K562 (cell line): ENCODE results near the gene ARF5. TPM values are rescaled to one million over a fixed set of nuclear protein-coding genes. Genes with fewer than 3 reads are reported as not detected.
A peak's percentile ranks its signal among the peaks of the same experiment; 100 is the strongest.

ENCODE experiments used
- ATAC-seq: fragments of 200-7000 bp; cut with Tn5 transposase; 3 replicates; pipeline ENCODE4 v1.9.1; 2020; ENCODE audit warnings: moderate library complexity
- BruUV-seq: library from RNA; stranded (reverse); fragments of 400-500 nt; replicated peaks from 2 replicates; lab custom pipeline; 2021; lab: Mats Ljungman, UMichigan
- CTCF ChIA-PET: fragments of 300-600 bp; formaldehyde crosslinking; extraction: SDS; loops from one replicate; lab custom pipeline; 2021; ENCODE audit warnings: low intra/inter-chr PET ratio; lab: Yijun Ruan, JAX
- POLR2A ChIA-PET: fragments of 300-600, 350-650 bp; sonication (Branson Sonifier 250); formaldehyde crosslinking; extraction: SDS; loops from one replicate; lab custom pipeline; 2021; ENCODE audit warnings: antibody characterized with exemption, inconsistent platforms; lab: Yijun Ruan, JAX
- DNase-seq, 4 experiments: peaks; one replicate each; pipeline versions ENCODE4 v3.0.0 to v3.0.0-alpha.2; 2011 to 2018; ENCODE audit warnings: low spot score in 3 of 4, mixed read lengths in 3 of 4; ENCODE audit errors: extremely low read depth in 1 of 4
- FAIRE-seq: peaks from 2 replicates; lab custom pipeline; 2011; peaks lifted over from hg19 to GRCh38; lab: Jason Lieb, UNC
- H2AFZ ChIP-seq: 2 replicates; pipeline ENCODE4 v1.6.0; 2011; ENCODE audit warnings: low read depth, low read length, control low read depth, inconsistent platforms
- H3K27ac ChIP-seq: fragments of 200-600 bp; 3 replicates; pipeline ENCODE4 v1.8.0; 2011; ENCODE audit warnings: low read depth, mild to moderate bottlenecking, control low read depth, inconsistent platforms, low read length, moderate library complexity, mixed read lengths; ENCODE audit errors: extremely low read depth
- H3K27me3 ChIP-seq, 2 experiments: fragments of 300-600 bp in 1 of 2; 2 replicates in 1 of 2; 3 replicates in 1 of 2; pipeline versions ENCODE4 v1.6.0 to v1.8.0; 2011; ENCODE audit warnings: inconsistent platforms in 2 of 2, low read length in 2 of 2, mild to moderate bottlenecking in 1 of 2, mixed read lengths in 1 of 2, moderate library complexity in 1 of 2; ENCODE audit not compliant: control insufficient read depth in 2 of 2, insufficient read depth in 2 of 2
- H3K36me3 ChIP-seq: fragments of 300-600 bp; 3 replicates; pipeline ENCODE4 v1.8.0; 2011; ENCODE audit warnings: mild to moderate bottlenecking, low read length, inconsistent platforms; ENCODE audit not compliant: control insufficient read depth, insufficient read depth
- H3K4me1 ChIP-seq, 2 experiments: fragments of 200-600 bp in 1 of 2; replicated peaks in 1 of 2; 2 replicates in 1 of 2; 3 replicates in 1 of 2; pipeline versions ENCODE4 v1.5.1 to v1.8.0; 2011; ENCODE audit warnings: inconsistent platforms in 2 of 2, low read length in 2 of 2, mild to moderate bottlenecking in 1 of 2, mixed read lengths in 1 of 2, moderate library complexity in 1 of 2; ENCODE audit not compliant: control insufficient read depth in 2 of 2, insufficient read depth in 2 of 2
- H3K4me2 ChIP-seq: 2 replicates; pipeline ENCODE4 v1.6.1; 2011; ENCODE audit warnings: low read length, control low read depth, inconsistent platforms, mixed read lengths; ENCODE audit not compliant: insufficient read depth
- H3K4me3 ChIP-seq: fragments of 200-600 bp; sonication (generic), shearing (Covaris generic); 2 replicates; pipeline ENCODE4 v1.5.1; 2016; ENCODE audit warnings: control low read depth, inconsistent platforms
- H3K79me2 ChIP-seq: fragments of 200-600 bp; 3 replicates; pipeline ENCODE4 v1.8.0; 2011; ENCODE audit warnings: low read length, inconsistent platforms; ENCODE audit not compliant: control insufficient read depth, insufficient read depth
- H3K9ac ChIP-seq, 2 experiments: 2 replicates each; pipeline versions ENCODE4 v1.6.0 to v1.6.1; 2011; ENCODE audit warnings: low read depth in 2 of 2, low read length in 2 of 2, control low read depth in 1 of 2, inconsistent platforms in 1 of 2, mild to moderate bottlenecking in 1 of 2, mixed read lengths in 1 of 2; ENCODE audit not compliant: insufficient read depth in 1 of 2
- H3K9me1 ChIP-seq: one replicate; pipeline ENCODE4 v1.6.0; 2011; ENCODE audit warnings: inconsistent platforms, mild to moderate bottlenecking, low read length, moderate library complexity; ENCODE audit not compliant: control insufficient read depth, insufficient read depth
- H3K9me3 ChIP-seq: replicated peaks from 2 replicates; pipeline ENCODE4 v1.5.1; 2011; ENCODE audit warnings: low read depth, low read length, inconsistent platforms; ENCODE audit not compliant: control insufficient read depth, insufficient read depth
- H4K20me1 ChIP-seq: replicated peaks from 2 replicates; pipeline ENCODE4 v1.6.1; 2011; ENCODE audit warnings: low read length, inconsistent platforms, mixed read lengths; ENCODE audit not compliant: control insufficient read depth, insufficient read depth
- CEBPB ChIP-seq: fragments of 450-650 bp; IDR thresholded peaks from 2 replicates; pipeline ENCODE4 v1.6.1; 2016; ENCODE audit warnings: missing genetic modification characterization, missing compliant biosample characterization
- CEBPG ChIP-seq, 3 experiments: fragments of 200-800 bp in 1 of 3; sonication (Bioruptor generic) in 1 of 3; sonication (generic) in 1 of 3; formaldehyde crosslinking in 1 of 3; IDR thresholded peaks in 2 of 3; conservative IDR thresholded peaks in 1 of 3; 2 replicates each; pipeline versions ENCODE4 v1.6.1 to v1.8.0; 2016 to 2022; ENCODE audit warnings: missing compliant biosample characterization in 2 of 3, missing genetic modification characterization in 2 of 3, mild to moderate bottlenecking in 1 of 3, missing genetic modification reagents in 1 of 3
- MCM3 ChIP-seq: fragments of 450-650 bp; IDR thresholded peaks from 2 replicates; pipeline ENCODE4 v1.6.1; 2016
- MYBL2 ChIP-seq, 2 experiments: fragments of 450-650 bp in 1 of 2; sonication (generic) in 1 of 2; formaldehyde crosslinking in 1 of 2; IDR thresholded peaks; 2 replicates each; pipeline versions ENCODE4 v1.6.1 to v1.8.1; 2017 to 2022; ENCODE audit warnings: borderline replicate concordance in 1 of 2, inconsistent platforms in 1 of 2, low read depth in 1 of 2, mild to moderate bottlenecking in 1 of 2, missing genetic modification reagents in 1 of 2, moderate library complexity in 1 of 2
- TRIM25 ChIP-seq: fragments of 450-650 bp; IDR thresholded peaks from 2 replicates; pipeline ENCODE4 v1.7.0; 2016; ENCODE audit warnings: borderline replicate concordance
- WGBS: fragments of 100-300 bp; shearing (Covaris generic); methylation state at CpG from one replicate; pipeline ENCODE4 v1.1.6; 2016; ENCODE audit warnings: low coverage, mixed read lengths; ENCODE audit not compliant: insufficient coverage; ENCODE audit errors: missing lambda C conversion rate; 5-methylcytosine and 5-hydroxymethylcytosine counted together
- in situ Hi-C: fragments of 300-500 bp; cut with MboI; formaldehyde crosslinking; loops from 4 replicates; pipeline ENCODE4 v1.15.0; 2018; ENCODE audit warnings: inconsistent platforms, mixed read lengths
- intact Hi-C: fragments of 100-400 bp; cut with micrococcal nuclease; formaldehyde crosslinking; loops from 2 replicates; pipeline ENCODE4 v1.14.2; 2022
- polyA plus RNA-seq, 8 experiments: library from polyadenylated mRNA; depleted of rRNA in 4 of 8; stranded (reverse) in 5 of 8; unstranded in 3 of 8; fragments of >200 nt; fragmentation: Nextera tagmentation in 2 of 8; fragmentation: Illumina TruSeq in 1 of 8; extraction: Ambion mirVana in 2 of 8; extraction: Trizol in 1 of 8; gene quantifications; 2 replicates each; pipeline versions ENCODE4 v1.2.1 to v1.2.3, GENCODE V29; 2011 to 2014; ENCODE audit warnings: inconsistent platforms in 1 of 8, missing spikeins in 1 of 8
- total RNA-seq, 7 experiments: library from RNA; depleted of rRNA in 6 of 7; stranded (reverse); fragments of >200 nt in 6 of 7; fragmentation: Illumina TruSeq in 2 of 7; extraction: Trizol in 2 of 7; gene quantifications; 2 replicates each; pipeline versions ENCODE4 v1.2.1 to v1.2.3, GENCODE V29; 2011 to 2021; ENCODE audit warnings: low replicate concordance in 1 of 7

Gene ARF5
- total and polyA plus RNA-seq, 9 of the 15 experiments (the other 6 are each of a cell fraction or from before 2014, with no cell fraction given) = 8.1 to 290 (median 125) TPM

- H3K9me3 ChIP-seq = no peaks in the 10 kb centered on the region
- no peak for DNase-seq
- BruUV-seq = no TSS peak
- no peak for FAIRE-seq
- no peak overlapping the region for H3K27ac ChIP-seq
- H3K27me3 ChIP-seq = no peaks in the 10 kb centered on the region
- H4K20me1 ChIP-seq = no peaks in the 10 kb centered on the region
- no peak overlapping the region for H2AFZ ChIP-seq
- intact Hi-C loops (no loop called here), in situ Hi-C loops (no loop called here)
- no peaks in the 10 kb centered on the region for H3K9me1 ChIP-seq
- H3K4me2 ChIP-seq = no peak overlapping the region
- TF ChIP-seq MYBL2 (IDR thresholded peaks at IDR 0.05; ENCODE audit: low read depth) = no peak
- no peak for TF ChIP-seq MYBL2 (CRISPR knock-in tag; IDR thresholded peaks at IDR 0.05; ENCODE audit: borderline replicate concordance)
- no peak for TF ChIP-seq TRIM25
- TF ChIP-seq, all 486 proteins: peak for 0
- WGBS = 1% methylated on average over 4 of the region's 4 CpGs
- ChIA-PET POLR2A (no interaction called here), CTCF (no interaction called here)
- Histone ChIP-seq H3K4me1 (no peaks in the 10 kb centered on the region), H3K4me3 (no peak overlapping the region), H3K9ac (no peak overlapping the region), H3K79me2 (no peaks in the 10 kb centered on the region), H3K36me3 (no peaks in the 10 kb centered on the region)
- ATAC-seq = no peak
Observed at GRCh38 chr7:127551941-127552340, 36.3 kb upstream of the ARF5 start.

GRCh38 chr7:127556404-127556803, 31.8 kb upstream of the ARF5 start:
- Histone ChIP-seq H3K4me2 (no peak overlapping the region), H3K27ac (no peak overlapping the region), H3K79me2 (no peaks in the 10 kb centered on the region), H3K36me3 (no peaks in the 10 kb centered on the region), H2AFZ (no peak overlapping the region), H3K4me3 (no peak overlapping the region), H4K20me1 (no peaks in the 10 kb centered on the region), H3K9me1 (no peaks in the 10 kb centered on the region), H3K4me1 (no peaks in the 10 kb centered on the region), H3K9ac (no peak overlapping the region), H3K9me3 (no peaks in the 10 kb centered on the region), H3K27me3 (peaks cover 3 to 4% of the 10 kb centered on the region in 2 experiments; a peak in 1 of 5 replicates)
- DNase-seq (no peak), ATAC-seq (no peak), FAIRE-seq (no peak)
- in situ Hi-C loops = no loop called here
- no TSS peak for BruUV-seq
- TF ChIP-seq CEBPG (CRISPR knock-in tag; IDR thresholded peaks at IDR 0.05) (no peak), CEBPG (tag; conservative IDR thresholded peaks at IDR 0.05 in 1 of 2, IDR thresholded peaks at IDR 0.05 in 1 of 2) (peak in 1 of 2 experiments; percentile 53; a peak in 1 of 4 replicates), CEBPB (tag) (peak; percentile 74), MCM3 (no peak)
- intact Hi-C loops = no loop called here
- ChIA-PET CTCF (no interaction called here), POLR2A (interaction anchor here (1.0 kb wide), 1 partner anchor 51 kb away, joined by 3 read pairs; no protein-coding TSS in a partner anchor)
- WGBS = 0% methylated on average over 2 of the region's 2 CpGs
